Measurements from ENCODE around the gene FGF19. TPM values are rescaled to one million over a fixed set of nuclear protein-coding genes. Genes with fewer than 3 reads are reported as not detected.

FGF19 gene
- polyA plus RNA-seq, 3 donors, result 0.19 to 1.5 (median 1.3) TPM

- no peak for DNase-seq (ENCODE audit: low read depth in 3 of 3, low spot score in 2 of 3)
Measured at GRCh38 chr11:69657911-69658625, 45.8 kb downstream of the FGF19 start.

GRCh38 chr11:69657456-69657910 is 46.3 kb downstream of the FGF19 start:
- DNase-seq (ENCODE audit: low read depth in 3 of 3, low spot score in 2 of 3), result no peak

GRCh38 chr11:69656536-69657455 is 47.0 kb downstream of the FGF19 start:
- DNase-seq (ENCODE audit: low read depth in 3 of 3, low spot score in 2 of 3), result no peak

- no peak for DNase-seq (ENCODE audit: low read depth in 3 of 3, low spot score in 2 of 3)
Measured at GRCh38 chr11:69655479-69656428, 48.1 kb downstream of the FGF19 start.

GRCh38 chr11:69654660-69655478 is 49.0 kb downstream of the FGF19 start:
- DNase-seq (ENCODE audit: low read depth in 3 of 3, low spot score in 2 of 3), result no peak

GRCh38 chr11:69654001-69654659 is 49.7 kb downstream of the FGF19 start:
- DNase-seq (ENCODE audit: low read depth in 3 of 3, low spot score in 2 of 3), result no peak

- DNase-seq (ENCODE audit: low read depth in 3 of 3, low spot score in 2 of 3), result no peak
Measured at GRCh38 chr11:69653406-69653960, 50.3 kb downstream of the FGF19 start.

GRCh38 chr11:69652999-69653398 is 50.8 kb downstream of the FGF19 start:
- DNase-seq (ENCODE audit: low read depth in 3 of 3, low spot score in 2 of 3), result no peak

- DNase-seq (ENCODE audit: low read depth in 3 of 3, low spot score in 2 of 3), result no peak
Measured at GRCh38 chr11:69651834-69652620, 51.8 kb downstream of the FGF19 start.

GRCh38 chr11:69650832-69651344 is 52.9 kb downstream of the FGF19 start:
- no peak for DNase-seq (ENCODE audit: low read depth in 3 of 3, low spot score in 2 of 3)

- DNase-seq (ENCODE audit: low read depth in 3 of 3, low spot score in 2 of 3), result no peak
Measured at GRCh38 chr11:69650081-69650831, 53.6 kb downstream of the FGF19 start.

GRCh38 chr11:69649576-69649900 is 54.3 kb downstream of the FGF19 start:
- DNase-seq (ENCODE audit: low read depth in 3 of 3, low spot score in 2 of 3), result no peak

- DNase-seq (ENCODE audit: low read depth in 3 of 3, low spot score in 2 of 3), result no peak
Measured at GRCh38 chr11:69648679-69649575, 54.9 kb downstream of the FGF19 start.
